Epithelial cell of proximal tubule (primary cell): ENCODE data around the gene OPCML. TPM values are rescaled to one million over a fixed set of nuclear protein-coding genes. Genes with fewer than 3 reads are reported as not detected.

Experiments used
- DNase-seq: peaks from one replicate; pipeline ENCODE4 v3.0.0-alpha.2; 2011; ENCODE audit warnings: low read depth
- H3K4me3 ChIP-seq: 2 replicates; pipeline ENCODE4 v1.5.1; 2011; ENCODE audit warnings: low read depth, mild to moderate bottlenecking, low read length
- CTCF ChIP-seq: conservative IDR thresholded peaks from 2 replicates; pipeline ENCODE4 v1.5.1; 2012; ENCODE audit warnings: low read depth, mild to moderate bottlenecking, low read length
- total RNA-seq: library from RNA; depleted of rRNA; stranded (reverse); fragments of >200 nt; gene quantifications from 2 replicates; pipeline ENCODE4 v1.2.3, GENCODE V29; 2015

Gene OPCML
- total RNA-seq, 1 donor from 2014 or later: not detected

- TF ChIP-seq CTCF: no peak
- DNase-seq: no peak
- H3K4me3 ChIP-seq: no peak overlapping the region
These were observed 1075.5 kb downstream of the OPCML start for GRCh38 chr11:132456751-132457328.

- DNase-seq: no peak
- no peak overlapping the region for H3K4me3 ChIP-seq
- no peak for TF ChIP-seq CTCF
These were observed 1077.3 kb downstream of the OPCML start for GRCh38 chr11:132455044-132455443.

DNA sequence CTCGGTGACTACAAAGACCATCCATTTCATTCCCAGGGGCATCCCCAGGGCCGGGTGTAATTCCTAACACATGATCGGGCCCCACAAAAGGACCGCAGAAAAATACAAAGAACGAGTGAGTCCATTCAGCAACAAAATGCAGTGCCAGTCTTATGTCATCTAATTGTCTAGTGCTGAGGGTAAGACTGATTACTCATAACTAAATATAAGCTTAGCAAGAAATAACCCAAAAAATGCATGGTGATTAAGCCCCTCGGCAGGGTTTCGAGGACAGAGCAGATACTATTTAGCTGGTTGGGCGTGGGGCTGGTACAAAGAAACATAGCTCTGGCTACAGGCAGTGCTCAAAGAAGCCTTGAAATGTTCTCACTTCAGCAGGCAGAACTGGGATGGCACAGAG, 1078.9 kb downstream of the OPCML start:
- TF ChIP-seq CTCF: no peak
- H3K4me3 ChIP-seq: no peak overlapping the region
- DNase-seq: no peak

DNA sequence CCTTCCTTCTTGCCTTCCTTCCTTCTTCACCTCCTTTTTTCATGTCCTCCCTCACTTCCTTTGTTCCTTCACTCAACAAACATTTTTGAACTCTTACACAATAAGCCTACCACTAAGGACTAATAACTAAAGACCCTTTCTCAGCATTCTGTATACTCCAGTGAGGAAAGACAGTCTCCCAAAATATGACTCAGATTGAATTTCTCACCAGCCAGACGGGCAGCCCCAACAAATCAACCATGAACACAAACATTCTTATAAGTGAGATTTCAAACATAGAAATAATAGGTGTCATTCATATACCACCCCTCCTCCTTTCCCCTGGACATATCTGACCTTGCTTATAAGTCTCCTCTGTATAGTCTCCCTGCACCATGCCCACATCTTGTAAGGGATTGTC, 1079.7 kb downstream of the OPCML start:
- no peak overlapping the region for H3K4me3 ChIP-seq
- no peak for DNase-seq
- TF ChIP-seq CTCF: no peak

- no peak for TF ChIP-seq CTCF
- H3K4me3 ChIP-seq: no peak overlapping the region
- no peak for DNase-seq
These were observed 1080.2 kb downstream of the OPCML start for GRCh38 chr11:132451942-132452601.

- no peak for DNase-seq
- no peak for TF ChIP-seq CTCF
These were observed 1081.7 kb downstream of the OPCML start for GRCh38 chr11:132450631-132451030.

More at GRCh38 chr11:132450631-132451030, 1081.7 kb downstream of the OPCML start:
- H3K4me3 ChIP-seq: no peak overlapping the region
